HuH-7 (cell line): ENCODE results near the gene SPINK4.

Experiments used
- DNase-seq: peaks from one replicate; pipeline ENCODE4 v3.0.0; 2011; ENCODE audit warnings: low spot score

Gene SPINK4

DNA sequence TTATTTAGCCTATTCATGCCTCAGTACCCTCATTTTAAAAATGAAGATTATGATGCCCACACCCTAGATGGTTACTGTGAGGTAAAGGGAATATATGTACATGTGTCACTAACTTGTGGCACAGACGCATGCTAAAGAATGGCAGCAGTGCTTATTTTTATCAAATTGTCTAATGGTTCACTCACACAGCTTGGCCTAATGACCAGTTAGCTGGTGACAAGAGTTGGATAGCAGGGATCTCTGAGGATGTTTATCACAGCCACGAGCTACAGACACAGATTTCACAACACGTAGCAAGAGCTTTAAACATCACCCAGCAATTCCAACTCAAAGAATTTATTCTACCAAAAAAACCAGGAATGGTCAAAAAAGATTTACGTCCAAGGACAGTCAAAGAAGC is 17.3 kb downstream of the SPINK4 start:
- no peak for DNase-seq

DNA sequence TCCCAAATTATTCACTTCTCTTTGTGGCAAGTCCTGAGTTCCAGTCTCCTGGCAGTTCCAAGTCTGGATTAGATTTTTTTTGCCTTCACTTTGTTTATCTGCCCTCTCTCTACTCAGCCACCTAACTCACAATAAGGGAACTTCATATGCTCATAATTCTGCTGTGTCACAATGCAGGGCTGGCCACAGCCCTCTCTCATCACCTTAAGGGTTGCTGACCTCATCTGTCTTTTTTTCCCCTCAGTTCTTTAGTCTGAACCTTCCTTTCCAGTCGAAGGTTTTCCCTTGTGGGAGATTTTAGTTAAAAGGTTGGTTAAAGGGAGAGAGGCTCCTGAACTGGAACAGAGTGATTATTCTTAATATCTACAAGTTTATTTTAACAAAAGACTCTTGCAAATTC is 20.4 kb downstream of the SPINK4 start:
- no peak for DNase-seq

DNA sequence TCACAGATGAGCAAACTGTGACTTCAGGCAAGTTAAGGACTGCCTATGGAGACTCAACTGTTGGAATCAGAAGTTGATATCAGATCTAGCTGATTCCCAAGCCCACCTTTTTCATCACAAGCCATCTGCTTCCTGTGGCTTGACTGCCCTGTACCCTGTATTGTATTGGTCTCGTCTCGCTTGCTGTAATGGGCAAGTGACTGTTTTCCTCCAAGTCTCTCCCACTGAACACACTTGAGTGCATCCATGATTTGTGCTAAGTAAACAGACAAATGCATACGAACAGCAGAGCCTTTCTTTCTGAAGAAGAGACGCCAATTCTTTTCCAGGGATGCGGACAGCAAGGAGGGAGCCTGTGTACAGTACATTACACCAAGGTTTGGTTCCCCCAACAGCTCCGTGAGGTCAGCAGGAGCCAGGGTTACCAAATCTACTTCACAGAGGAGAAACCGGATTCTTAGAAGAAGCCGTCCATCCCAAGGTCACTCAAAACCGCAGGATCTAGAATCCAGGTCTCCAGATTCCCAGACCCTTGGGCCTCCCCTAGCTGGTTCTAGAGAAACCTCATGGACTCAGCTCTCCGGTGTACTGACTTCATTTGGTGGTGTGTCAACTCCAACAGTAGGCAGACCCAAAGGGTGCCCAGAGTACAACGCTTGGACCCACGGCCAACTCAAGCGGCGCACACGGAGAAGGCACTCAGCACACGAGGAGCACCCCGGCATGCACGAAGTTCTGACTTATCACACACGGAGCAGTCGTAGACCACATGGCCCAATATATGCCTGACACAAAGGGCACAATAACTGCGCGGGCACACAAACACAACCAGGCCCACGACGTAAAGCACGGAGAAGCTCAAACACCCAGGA is 23.4 kb downstream of the SPINK4 start:
- DNase-seq = no peak

DNA sequence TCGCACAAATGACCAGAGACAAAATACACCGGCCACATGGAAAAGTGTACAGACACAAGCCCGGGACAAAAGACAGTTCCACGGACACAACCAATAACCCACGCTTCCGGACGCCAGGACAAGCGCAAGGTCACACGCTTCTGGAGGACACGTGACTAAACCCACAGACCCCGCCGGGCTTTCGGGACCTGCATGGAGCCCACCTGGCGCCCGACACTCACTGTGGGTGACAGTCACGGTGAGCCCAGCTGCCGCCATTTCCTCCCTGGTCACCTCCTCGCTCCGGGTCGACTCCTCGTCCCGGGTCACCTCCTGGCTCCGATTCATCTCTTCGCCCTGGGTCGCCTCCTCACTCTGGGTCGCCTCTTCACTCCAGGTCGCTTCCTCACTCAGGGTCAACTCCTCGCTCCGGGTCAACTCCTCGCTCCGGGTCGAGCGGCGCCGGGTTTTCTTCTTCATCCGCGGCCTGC is 24.1 kb downstream of the SPINK4 start:
- peak; percentile 25 for DNase-seq

DNA sequence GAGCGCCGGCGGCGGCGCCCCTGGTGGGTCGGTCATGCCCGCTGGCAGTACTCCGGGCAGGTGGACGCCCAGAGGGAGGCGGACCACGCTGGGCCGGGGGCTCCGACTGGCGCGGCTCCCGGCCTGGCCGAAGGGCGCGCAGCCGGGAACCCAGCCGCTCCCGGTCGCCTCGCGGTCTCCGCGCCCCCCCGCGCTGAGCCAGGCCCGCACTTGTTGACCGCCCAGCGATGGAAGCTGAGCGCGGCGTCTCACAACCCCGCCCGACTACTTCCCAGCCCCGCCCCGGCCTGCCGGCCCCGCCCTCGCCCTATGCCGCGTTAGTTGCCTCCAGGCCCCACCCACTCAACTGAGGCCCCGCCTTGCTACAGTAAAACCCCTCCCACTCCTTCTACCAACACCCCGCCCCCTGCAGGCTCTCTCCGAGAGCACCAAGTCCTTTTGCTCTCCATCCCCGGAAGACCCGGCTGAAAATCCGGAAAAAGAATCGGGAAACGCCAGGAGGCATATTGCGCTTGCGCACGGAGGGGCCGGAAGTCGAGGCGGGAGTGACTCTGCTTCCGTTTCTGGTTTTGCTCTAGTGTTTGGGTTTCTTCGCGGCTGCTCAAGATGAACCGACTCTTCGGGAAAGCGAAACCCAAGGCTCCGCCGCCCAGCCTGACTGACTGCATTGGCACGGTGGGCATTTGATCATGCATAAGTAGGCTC is 24.7 kb downstream of the SPINK4 start, which contains the start of the genes BAG1 and CHMP5:
Gene BAG1, minus strand, starts transcription at position 236 of the 705 bp plus-strand sequence.
Gene CHMP5, plus strand, starts transcription at position 577 of the 705 bp plus-strand sequence. Its CDS starts 30 bp downstream, at position 607.
- DNase-seq = peak; percentile 88

DNA sequence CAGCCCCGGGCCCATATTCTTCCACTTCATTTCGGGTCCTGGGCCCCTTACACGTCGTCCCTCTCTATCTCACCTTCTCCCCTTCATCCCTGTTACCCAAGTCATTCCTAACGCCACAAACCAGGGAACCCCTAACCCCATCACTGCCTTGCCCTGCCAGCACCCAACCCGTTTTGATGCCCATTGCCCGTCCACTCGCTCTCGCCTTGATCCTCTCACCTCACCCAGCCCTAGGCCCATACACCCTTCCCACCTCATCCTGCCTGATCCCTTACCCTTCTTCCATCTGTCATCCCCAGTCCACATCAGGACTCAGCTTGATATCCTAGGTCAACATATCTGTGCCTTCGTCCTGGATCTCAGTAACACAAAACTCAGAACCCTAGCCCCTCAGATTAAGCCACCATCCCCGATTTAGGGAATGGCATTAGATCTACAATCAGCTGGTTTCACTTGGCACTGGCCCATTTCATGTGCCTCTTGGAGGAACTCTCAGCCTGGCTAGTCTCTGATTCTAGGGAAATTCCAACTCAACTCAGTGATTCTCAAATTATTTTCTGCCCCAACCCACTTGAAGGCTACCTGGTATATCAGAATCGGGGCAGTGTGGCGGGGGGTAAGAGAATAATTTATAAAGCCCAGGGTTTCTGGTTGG is 25.4 kb downstream of the SPINK4 start:
- DNase-seq = no peak

DNA sequence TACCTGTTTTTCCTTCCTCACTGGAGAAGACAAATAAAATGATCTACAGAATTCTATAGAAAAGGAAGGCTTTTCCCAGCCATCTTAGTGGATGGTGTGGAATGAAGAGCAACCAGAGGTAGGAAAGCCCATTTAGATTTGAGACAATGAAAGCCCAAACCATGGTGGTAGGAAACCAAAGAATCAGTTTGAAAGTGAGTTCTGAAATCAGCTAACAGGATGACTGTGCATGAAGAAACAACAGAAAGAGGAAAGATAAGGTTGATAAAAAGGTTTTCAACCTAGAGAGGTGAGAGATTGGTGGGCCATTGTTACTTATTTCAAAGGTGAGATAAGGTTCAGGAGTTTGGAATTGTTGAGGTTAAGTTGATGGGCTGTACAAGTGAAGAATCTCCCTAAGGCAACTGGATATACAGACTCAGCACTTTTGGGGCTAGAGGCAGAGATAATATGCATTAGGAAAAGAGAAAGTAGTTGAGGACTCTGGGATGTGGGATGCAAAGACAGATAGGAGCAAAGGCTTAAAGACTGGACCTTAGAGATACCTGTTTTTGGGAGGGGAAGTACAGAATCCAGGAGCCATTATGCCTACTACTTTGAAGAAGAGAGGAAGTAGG is 27.3 kb downstream of the SPINK4 start:
- DNase-seq = no peak

DNA sequence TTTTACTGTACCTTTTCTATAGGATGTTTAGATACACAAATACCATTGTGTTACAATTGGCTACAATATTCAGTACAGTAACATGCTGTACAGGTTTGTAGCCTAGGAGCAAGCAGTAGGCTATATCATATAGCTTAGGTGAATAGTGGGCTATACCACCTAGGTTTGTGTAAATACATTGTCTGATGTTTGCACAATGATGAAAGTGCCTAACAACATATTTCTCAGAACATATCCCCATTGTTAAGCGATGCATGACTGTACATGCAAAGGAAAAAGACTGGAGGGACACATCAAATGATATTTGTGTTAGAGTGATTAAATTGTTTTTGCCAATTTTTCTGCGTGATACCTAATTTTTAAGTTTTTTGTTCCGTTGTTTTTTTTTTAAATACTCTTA is 30.2 kb downstream of the SPINK4 start:
- no peak for DNase-seq

DNA sequence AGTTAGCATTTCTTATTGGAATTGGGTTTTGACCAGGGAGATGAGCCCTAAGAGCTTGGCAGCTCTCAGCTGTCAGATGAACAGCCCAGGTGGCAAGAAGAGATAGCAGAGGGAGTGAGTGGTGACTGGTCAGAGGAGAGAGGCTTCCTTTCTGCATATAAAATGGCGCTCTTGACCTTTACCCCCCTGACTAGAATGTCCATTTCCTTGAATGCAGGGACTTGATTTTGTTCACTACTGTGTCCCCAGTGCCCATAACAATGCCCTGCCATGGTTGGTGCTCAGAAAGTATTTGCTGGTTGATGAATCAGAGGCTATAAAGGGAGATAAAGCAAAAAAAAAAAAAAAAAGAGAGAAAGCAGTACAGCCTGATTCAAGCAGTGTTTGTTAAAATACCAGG is 32.1 kb downstream of the SPINK4 start:
- DNase-seq = no peak

DNA sequence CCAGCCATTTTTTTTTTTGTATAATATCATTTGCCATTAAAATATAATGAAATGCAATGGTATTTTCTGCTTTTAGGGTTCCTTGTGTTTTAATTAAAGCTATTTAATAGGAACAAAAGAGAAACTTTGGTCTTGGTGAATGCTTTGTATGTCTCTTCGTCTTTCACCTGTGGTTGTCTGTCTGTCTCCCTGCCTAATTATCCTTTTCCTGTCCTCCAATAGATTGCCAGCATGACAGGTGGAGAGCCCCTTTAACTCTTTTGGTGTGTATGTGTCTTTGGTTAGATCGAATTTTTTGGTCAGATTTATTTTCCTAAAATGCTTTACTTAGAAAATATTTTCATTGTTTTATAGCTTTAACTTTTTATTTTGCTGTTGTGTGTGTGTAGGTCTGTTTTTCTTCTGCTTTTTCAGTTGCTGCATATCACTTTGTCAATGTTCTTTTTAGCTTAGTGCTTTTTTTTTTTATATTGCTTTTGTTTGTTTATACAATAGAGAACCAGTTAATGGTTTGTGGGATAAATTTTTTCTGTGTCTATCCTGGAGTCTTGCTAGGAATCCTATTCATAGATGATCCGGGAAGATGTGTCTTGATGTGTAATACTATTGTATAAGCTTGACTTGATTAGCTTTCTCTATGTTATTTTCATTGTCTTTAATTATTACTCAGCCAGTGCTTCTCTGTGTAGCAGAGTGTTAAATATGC is 33.5 kb downstream of the SPINK4 start:
- DNase-seq = no peak

DNA sequence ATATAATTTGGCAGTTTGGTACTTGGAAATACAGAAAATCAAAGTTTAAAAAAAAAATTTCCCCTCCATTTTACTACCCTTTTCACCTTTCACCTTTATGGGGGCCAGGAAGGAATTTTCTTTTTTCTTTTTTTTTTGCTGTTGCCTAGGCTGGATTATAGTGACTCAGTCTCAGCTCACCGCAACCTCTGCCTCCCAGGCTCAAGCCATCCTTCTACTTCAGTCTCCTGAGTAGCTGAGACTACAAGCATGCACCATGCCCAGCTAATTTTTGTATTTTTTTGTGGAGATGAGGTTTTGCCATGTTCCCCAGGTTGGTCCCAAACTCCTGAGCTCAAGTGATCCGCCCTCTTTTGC is 34.0 kb downstream of the SPINK4 start:
- no peak for DNase-seq

DNA sequence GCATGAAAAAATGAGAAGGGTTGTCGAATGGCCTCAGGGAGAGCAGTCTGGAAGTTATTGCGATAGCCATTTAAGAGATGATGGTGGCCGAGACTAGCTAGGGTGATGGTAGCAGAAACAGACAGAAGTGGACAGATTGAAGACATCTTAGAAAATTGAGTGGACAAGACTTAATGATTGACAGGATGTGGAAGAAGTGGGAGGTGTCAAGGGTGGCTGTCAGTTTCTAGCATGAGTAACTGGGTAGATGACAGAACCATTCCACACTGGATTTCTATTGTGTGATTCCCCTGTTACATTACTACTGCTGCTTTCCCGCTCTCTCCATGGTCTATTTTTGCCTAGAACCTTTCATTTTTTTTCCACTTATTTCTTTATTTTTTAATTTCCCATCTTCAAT is 37.5 kb downstream of the SPINK4 start:
- no peak for DNase-seq

DNA sequence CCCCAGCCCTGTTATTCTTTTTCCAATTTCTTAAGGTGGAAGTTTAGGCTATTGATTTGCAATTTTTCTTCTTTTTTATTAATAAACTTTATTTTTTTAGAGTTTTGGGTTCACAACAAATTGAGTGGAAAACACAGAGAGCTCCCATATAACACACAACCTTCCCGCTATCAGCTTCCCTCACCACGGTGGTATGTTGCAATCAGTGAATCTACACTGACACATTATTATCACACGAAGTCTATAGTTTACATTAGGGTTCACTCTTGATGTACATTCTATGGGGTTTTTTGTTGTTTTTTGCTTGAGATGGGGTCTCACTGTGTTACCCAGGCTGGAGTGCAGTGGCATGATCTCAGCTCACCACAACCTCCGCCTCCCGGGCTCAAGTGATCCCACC is 45.5 kb downstream of the SPINK4 start:
- DNase-seq = no peak

DNA sequence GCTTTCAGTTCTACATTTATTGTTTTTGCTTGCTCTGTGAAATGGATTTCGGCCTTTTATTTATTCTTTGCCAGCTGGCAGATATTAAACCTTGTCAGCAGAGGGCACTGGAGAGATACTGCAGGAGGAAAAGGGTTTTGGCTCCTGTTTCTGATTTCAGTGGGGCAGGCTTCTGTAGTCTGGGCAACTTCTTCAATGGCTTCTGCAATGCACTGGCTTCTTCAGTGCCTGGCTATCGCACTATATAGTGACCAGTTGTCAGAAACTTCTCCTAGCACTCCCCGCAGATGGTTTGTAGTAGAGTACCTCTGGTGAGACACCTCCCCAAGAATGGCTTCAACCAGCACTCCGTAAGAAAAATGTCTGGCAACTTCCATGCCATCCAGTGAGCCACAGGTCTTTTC is 47.1 kb downstream of the SPINK4 start:
- peak; percentile 44 for DNase-seq

DNA sequence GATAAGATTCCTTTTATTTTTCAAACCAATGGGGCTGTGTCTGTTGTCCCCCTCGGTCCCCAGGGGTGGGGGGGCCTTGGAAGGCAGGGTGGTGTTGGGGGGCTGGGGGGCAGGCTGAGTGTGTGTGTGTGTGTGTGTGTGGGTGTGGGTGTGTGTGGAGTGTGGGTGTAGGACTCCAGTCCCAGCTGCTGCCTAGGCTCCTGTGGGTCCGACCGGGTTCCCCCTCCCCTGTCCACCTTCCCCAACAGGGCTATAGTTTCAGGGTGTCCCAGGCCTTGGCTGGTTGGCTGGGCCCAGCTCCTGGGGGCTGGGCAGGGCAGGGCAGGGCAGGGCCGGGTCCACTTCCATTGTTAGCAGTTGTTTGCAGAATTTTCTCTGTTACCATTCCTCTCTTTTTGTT is 48.3 kb downstream of the SPINK4 start:
- no peak for DNase-seq

DNA sequence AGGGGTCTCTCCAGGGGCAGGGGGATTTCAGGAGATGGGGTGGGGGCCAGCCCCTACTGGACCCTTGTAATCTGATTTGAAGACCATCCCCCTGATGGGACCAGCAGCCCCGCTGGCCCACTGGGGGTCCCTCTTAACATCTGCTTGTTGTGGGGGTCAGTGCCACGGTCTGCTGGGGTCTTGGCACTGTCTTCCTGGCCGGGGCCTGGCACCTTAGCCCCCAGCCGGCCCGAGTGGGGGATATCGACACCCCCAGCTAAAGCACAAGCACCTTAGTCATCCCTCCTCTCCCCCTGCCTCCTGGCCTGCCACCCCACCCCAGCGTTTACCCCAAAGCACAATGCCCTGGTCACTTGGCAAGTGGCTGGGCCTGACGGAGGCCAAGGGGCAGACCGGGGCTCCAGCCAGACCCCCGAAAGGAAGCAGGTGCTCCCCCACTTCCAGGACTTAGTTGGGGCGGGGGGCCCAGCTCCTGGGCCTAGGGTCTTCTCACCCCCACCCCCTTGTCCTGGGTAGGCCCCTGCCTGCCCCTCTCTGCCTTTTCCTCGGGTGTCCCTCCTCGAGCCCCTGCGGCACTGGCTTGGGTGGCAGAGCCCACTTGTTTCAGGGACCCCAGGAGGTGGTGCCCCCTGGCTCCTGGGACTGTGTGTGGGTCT is 49.0 kb downstream of the SPINK4 start:
- DNase-seq = no peak

DNA sequence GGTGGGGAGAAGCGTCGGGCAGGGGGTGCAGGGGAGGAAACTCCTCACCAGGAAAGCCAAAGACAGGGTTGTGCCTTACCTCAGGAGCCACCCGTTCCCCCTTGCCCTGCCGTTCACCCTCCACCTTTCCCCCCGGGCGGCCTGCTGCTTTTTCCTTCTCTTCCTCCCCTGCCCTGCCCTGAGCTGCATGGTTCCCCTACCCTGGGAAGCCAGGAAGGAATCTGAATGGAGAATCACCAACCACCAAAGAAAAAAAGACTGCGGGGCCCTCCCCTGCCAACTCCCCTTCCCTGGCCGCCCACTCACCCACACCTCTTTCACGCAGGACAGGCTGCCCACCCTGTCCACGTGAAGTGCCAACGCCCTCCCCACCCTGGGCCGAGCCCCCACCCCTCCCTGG is 49.5 kb downstream of the SPINK4 start:
- no peak for DNase-seq

DNA sequence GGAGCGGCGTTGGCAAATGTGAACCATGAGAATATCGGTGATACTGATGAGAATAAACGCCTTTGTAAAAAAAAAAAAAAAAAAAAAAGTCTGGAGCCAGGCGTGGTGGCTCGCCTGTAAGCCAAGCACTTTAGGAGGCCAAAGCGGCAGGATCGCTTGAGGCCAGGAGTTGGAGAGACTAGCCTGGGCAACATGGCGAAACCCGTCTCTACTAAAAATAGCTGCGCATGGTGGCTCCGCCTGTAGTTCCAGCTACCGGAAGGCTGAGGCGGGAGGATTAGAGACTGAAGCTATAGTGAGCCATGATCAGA is 49.9 kb downstream of the SPINK4 start:
- no peak for DNase-seq

DNA sequence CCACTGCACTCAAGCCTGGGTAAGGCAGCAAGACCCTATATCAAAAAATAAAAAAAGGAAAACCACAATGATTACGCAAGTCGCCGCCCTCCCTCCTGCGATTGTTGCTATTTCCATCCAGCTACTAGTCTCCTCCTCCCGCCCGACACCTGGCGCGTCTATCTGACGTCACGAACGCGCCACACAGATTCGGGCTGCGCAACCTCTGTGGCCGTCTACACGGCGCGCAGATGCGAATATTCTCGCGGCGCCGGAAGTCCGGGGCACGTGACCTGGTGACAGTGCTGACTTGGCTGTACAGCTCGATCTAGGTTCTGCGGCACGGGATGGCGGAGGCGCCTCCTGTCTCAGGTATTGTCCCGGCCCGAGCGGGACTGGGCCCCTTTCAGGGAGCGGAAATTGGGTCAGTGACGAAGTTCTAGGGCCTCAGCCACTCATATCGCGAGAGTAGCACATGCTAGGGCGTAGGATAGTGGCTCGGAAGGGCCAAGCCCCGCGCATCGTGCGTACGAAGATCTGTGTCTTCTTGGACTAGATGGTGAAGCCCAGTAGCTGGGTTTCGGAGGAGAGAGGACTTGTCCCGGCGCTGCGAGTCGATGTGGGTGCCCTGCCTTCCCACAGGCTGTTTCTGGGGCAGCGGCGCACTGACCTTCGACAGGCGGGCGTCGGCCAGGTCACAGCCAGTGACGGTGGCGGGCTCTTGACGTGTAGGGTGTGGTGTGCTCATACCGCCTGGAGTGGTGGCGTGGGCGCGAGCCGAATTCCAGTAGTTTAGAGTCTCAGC is 50.5 kb downstream of the SPINK4 start, which contains the start of gene NFX1:
Gene NFX1, plus strand, starts transcription at position 270 of the 784 bp plus-strand sequence. Its CDS starts 57 bp downstream, at position 327.
- peak; percentile 82 for DNase-seq

DNA sequence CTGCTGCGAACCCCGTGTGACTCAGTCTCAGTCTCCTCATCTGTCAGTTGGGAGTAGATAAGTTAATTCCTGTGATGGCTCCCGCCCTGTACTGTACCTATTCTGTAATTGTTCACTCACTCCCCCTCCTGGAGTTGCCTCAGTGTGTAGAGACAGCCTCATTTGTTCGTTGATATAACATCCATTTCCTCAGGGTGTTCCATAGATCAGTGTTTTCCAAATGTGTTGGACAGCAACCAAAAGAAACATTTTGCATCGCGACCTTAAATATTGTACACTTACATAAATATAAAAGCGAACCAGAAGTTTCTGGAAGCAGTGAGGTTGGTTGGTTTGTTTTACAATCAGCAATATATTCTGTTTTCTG is 51.0 kb downstream of the SPINK4 start:
- no peak for DNase-seq
